ENCODE data around the gene SLC6A6.

- no peak for TF ChIP-seq CTCF (conservative IDR thresholded peaks at IDR 0.05 in 1 of 2, IDR thresholded peaks at IDR 0.05 in 1 of 2; ENCODE audit: low read depth in 1 of 2, low read length in 2 of 2)
- TF ChIP-seq EZH2 (IDR thresholded peaks at IDR 0.05; ENCODE audit: low read length, missing control alignments), result no peak
Measured at GRCh38 chr3:14468621-14468981, 66.2 kb downstream of the SLC6A6 start.
